ENCODE measurements around the gene BPGM.

BPGM gene

DNA sequence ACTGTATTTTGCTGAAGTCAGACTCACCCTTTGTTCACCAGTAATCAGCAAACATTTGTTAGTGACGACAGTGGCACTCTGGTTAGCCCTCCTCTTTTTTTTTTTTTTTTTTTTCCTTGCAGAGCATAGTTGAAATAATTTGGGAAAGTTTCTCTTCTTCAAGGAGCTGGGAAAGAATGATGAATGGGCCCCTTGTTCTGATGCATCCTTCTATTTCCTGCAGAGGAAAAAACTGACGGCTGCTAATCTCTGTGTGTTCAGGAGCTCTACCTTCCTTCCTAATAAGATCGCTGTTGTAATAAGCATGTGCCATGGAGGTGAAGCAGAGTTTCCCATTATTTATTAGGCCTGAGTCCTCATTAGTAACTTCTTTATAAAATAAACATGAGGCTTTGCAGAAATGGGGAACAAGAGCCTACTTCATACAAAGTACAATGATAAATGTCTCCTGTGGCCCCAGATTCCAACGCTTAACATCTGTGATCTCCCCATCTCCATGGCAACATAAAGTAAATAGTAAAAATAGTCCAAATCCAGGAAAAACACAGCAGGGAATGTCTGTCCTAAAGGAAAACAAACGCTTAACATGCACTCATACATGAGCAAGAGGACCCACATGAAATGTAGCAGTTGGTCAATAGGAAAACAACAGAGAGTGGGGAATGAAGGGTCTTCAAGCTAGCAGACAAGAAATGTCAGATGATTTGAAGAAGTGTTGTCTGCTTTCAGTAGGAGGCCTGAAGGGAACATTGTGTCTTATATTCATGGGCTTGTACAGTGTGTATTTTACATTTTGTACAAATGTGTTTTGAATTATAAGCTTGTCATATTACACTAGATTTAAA, 73.7 kb downstream of the BPGM start:
- no peak for DNase-seq (ENCODE audit: low spot score)

DNA sequence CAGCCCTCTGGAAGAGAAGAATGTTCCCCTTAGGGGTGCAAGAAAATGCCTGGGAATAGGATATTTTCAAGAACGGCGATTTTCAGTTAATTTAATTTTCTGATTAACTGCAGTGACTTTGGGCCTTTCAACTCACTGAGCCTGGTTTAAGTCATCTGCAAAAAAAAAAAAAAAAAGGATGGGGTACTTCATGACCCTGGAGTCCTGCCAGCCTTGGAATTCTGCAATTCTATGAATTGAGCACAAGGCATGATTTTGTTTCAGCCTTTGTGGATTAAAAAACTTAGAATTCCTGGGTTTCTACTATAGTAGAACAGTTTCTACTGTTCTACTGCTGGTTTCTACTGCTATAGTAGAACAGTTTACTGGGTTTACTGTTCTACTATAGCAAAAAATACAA, 74.5 kb downstream of the BPGM start:
- no peak for DNase-seq (ENCODE audit: low spot score)

DNA sequence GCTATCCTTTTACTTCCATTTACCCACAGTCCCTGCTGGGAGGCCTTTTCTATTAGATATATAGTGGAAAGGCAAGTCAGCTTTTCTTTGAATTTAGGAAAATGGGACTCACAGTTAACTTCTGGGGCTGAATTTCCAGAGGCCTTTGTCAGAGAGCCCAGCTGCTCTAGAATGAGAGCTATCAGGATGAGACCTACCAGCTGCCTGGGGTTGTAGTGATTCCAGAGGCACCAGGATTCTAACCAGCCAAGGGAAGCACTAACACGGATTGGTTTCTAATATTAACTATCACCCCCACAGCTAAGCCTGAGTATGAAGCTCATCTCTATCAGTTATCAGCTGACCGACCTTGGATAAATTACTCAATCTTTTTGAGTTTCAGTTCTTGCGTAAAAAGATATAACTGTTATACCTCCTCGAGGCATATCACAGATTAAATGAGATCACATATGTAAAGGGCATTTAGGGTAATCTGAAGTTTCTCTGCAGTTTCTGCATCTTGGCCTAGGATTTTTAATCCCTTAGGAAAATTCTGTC, 76.2 kb downstream of the BPGM start:
- DNase-seq (ENCODE audit: low spot score), result no peak

DNA sequence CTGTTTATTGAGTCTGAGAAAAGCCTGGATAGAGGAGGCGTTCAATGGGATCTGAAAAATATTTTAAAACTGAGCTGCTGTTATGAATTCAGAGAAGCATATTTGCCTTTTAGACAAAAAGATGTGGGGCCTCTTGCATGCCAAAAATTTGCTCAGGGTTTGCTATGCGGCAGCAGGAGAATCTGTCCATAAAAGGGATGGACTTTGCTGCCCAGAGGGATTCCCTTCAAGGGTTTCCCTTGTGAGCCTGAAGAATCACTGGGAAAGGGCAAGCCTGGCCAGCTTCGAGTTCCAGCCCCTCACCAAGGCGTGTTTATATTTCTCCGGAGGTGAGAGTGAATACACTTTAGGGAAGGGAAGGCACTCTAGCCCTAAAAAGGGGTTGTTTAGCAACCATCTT, 77.2 kb downstream of the BPGM start:
- no peak for DNase-seq (ENCODE audit: low spot score)

DNA sequence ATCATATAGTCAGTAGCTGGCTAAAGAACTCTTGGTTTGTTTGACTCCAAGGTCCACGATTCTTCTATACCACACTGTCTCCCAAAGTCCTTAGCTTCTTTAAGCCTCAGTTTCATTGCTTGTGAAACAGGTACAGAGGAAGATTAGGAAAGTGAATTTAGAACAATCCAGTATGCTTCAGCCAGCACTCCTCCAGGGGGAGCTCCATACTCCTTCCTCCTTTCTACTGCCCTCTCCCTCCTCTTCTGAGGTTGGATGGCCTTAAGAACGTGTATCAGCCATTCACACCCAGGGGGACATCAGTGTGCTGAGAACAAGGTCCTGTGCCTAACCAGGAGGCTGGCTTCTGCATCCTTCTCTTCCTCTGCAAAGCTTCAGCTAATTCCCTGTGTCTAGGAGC, 78.0 kb downstream of the BPGM start:
- peak; percentile 45 for DNase-seq (ENCODE audit: low spot score)

DNA sequence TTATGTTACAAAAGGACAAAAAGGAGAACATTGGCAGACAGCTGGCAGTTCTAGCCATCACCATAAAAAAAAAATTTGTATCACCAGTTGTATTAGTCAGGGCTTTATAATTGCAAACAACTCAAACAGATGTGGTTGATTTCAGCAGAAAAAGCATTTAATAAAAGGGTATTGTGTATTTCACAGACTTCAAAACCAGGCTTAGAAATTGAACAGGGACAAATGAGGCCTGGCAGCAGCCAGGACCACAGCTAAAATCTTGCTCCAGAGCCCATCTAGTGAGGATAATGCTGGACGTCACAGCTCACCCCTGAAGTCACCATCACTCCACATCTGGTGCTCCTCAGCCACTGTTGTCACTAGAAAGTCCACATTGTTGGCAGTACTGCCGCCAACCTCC, 79.9 kb downstream of the BPGM start:
- no peak for DNase-seq (ENCODE audit: low spot score)

DNA sequence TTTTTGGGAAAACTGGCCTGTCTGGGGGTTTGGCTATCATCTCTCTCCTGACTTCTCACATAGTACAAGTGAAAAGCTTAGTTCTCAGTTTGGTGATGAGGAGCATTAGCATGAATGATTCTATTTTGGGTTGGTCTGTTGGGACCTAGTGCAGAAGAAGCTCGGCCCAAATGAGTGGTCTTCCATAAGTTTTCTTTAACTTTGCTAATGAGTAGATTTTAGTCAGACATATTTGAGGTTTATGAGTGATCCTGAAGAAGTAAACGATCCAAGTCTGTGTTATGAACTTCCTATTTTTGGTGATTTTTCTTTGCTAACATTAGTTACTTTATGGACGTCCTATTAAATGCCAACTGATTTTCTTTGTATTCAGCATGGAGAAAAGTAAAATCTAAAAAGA, 81.1 kb downstream of the BPGM start:
- no peak for DNase-seq (ENCODE audit: low spot score)
